DOHH2 (cell line): Measurements from ENCODE around the gene ENTPD1.
"Not testable (repeated sequence)": the region's sequence is repeated elsewhere in the genome, so short reads cannot be mapped to it uniquely, and the experiment has no call there.

Source experiments
- H3F3A ChIP-seq: fragments of 200-600 bp; sonication (generic), shearing (Covaris generic); 2 replicates; pipeline ENCODE4 v1.6.0; 2016; ENCODE audit warnings: antibody characterized with exemption, mild to moderate bottlenecking; ENCODE audit not compliant: control insufficient read depth, insufficient read depth
- H3K27ac ChIP-seq: fragments of 200-600 bp; sonication (generic); 2 replicates; pipeline ENCODE4 v1.5.1; 2014; ENCODE audit warnings: low read depth, mild to moderate bottlenecking, low read length, moderate library complexity
- H3K27me3 ChIP-seq: fragments of 200-600 bp; sonication (generic); 2 replicates; pipeline ENCODE4 v1.6.1; 2014; ENCODE audit warnings: mild to moderate bottlenecking, low read length, mixed read lengths; ENCODE audit not compliant: control insufficient read depth
- H3K36me3 ChIP-seq: fragments of 200-600 bp; sonication (generic); 2 replicates; pipeline ENCODE4 v1.6.1; 2014; ENCODE audit warnings: mild to moderate bottlenecking, low read length, moderate library complexity, mixed read lengths; ENCODE audit not compliant: control insufficient read depth
- H3K4me1 ChIP-seq: fragments of 200-600 bp; sonication (generic); 2 replicates; pipeline ENCODE4 v1.6.1; 2014; ENCODE audit warnings: mild to moderate bottlenecking, low read length, mixed read lengths; ENCODE audit not compliant: control insufficient read depth
- H3K4me2 ChIP-seq: fragments of 200-600 bp; sonication (generic); 2 replicates; pipeline ENCODE4 v1.6.0; 2014; ENCODE audit warnings: mild to moderate bottlenecking, low read length, moderate library complexity
- H3K4me3 ChIP-seq: fragments of 200-600 bp; sonication (generic); 2 replicates; pipeline ENCODE4 v1.5.1; 2014; ENCODE audit warnings: mild to moderate bottlenecking, low read length, mixed read lengths
- H3K79me2 ChIP-seq: fragments of 200-600 bp; sonication (generic); 2 replicates; pipeline ENCODE4 v1.6.1; 2014; ENCODE audit warnings: mild to moderate bottlenecking, low read length, mixed read lengths; ENCODE audit not compliant: control insufficient read depth
- H3K9me2 ChIP-seq: fragments of 200-600 bp; sonication (generic); replicated peaks from 2 replicates; pipeline ENCODE4 v1.6.1; 2014; ENCODE audit warnings: mild to moderate bottlenecking, low read length, mixed read lengths; ENCODE audit not compliant: control insufficient read depth
- H3K9me3 ChIP-seq: fragments of 200-600 bp; sonication (generic); 2 replicates; pipeline ENCODE4 v1.6.1; 2014; ENCODE audit warnings: antibody characterized with exemption, low read length, mixed read lengths; ENCODE audit not compliant: control insufficient read depth, insufficient read depth
- H4K20me1 ChIP-seq: fragments of 200-600 bp; sonication (generic); 2 replicates; pipeline ENCODE4 v1.6.0; 2014; ENCODE audit warnings: low read depth, mild to moderate bottlenecking, antibody characterized with exemption, low read length, moderate library complexity; ENCODE audit not compliant: control insufficient read depth, insufficient read depth
- EZH2phosphoT487 ChIP-seq: fragments of 200-600 bp; sonication (generic); IDR thresholded peaks from 2 replicates; pipeline ENCODE4 v1.6.1; 2017; ENCODE audit warnings: borderline replicate concordance, mild to moderate bottlenecking, antibody characterized with exemption, low read length, moderate library complexity, mixed read lengths
- TF ChIP-seq, protein P1 (sequence below): fragments of 200-600 bp; sonication (generic); IDR thresholded peaks from one replicate; pipeline ENCODE4 v1.5.1; 2014; ENCODE audit warnings: antibody characterized with exemption, mild to moderate bottlenecking, low read depth, low read length; ENCODE audit not compliant: poor library complexity, severe bottlenecking

Gene ENTPD1

GRCh38 chr10:95728526-95728925, 27.4 kb upstream of the ENTPD1 start:
- Histone ChIP-seq H3K4me1 (peaks cover 25% of the 10 kb centered on the region), H3F3A (peaks cover 5% of the 10 kb centered on the region; the same call in 1 of the 2 replicates), H3K4me2 (no peak overlapping the region), H3K27me3 (no peaks in the 10 kb centered on the region), H3K4me3 (no peak overlapping the region), H4K20me1 (no peaks in the 10 kb centered on the region), H3K9me3 (peaks cover 14% of the 10 kb centered on the region), H3K36me3 (no peaks in the 10 kb centered on the region), H3K79me2 (no peaks in the 10 kb centered on the region), H3K27ac (no peak overlapping the region), H3K9me2 (no peaks in the 10 kb centered on the region)
- TF ChIP-seq EZH2phosphoT487: no peak
- TF ChIP-seq, protein P1, sequence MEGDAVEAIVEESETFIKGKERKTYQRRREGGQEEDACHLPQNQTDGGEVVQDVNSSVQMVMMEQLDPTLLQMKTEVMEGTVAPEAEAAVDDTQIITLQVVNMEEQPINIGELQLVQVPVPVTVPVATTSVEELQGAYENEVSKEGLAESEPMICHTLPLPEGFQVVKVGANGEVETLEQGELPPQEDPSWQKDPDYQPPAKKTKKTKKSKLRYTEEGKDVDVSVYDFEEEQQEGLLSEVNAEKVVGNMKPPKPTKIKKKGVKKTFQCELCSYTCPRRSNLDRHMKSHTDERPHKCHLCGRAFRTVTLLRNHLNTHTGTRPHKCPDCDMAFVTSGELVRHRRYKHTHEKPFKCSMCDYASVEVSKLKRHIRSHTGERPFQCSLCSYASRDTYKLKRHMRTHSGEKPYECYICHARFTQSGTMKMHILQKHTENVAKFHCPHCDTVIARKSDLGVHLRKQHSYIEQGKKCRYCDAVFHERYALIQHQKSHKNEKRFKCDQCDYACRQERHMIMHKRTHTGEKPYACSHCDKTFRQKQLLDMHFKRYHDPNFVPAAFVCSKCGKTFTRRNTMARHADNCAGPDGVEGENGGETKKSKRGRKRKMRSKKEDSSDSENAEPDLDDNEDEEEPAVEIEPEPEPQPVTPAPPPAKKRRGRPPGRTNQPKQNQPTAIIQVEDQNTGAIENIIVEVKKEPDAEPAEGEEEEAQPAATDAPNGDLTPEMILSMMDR: no peak

- Histone ChIP-seq H3K9me2 (no peaks in the 10 kb centered on the region), H3K4me3 (no peak overlapping the region), H3F3A (peaks cover 5% of the 10 kb centered on the region; the same call in 1 of the 2 replicates), H3K4me2 (peak overlapping the region; percentile 40), H3K27me3 (no peaks in the 10 kb centered on the region), H3K4me1 (peaks cover 25% of the 10 kb centered on the region), H3K79me2 (no peaks in the 10 kb centered on the region), H3K36me3 (no peaks in the 10 kb centered on the region), H4K20me1 (no peaks in the 10 kb centered on the region), H3K27ac (peak overlapping the region; percentile 19; the same call in 1 of the 2 replicates), H3K9me3 (peaks cover 20% of the 10 kb centered on the region)
- TF ChIP-seq, protein P1: no peak
- TF ChIP-seq EZH2phosphoT487: no peak
These were observed 26.5 kb upstream of the ENTPD1 start for GRCh38 chr10:95729323-95730055.

- peak overlapping the region; percentile 19; the same call in 1 of the 2 replicates for H3K27ac ChIP-seq
- H3K27me3 ChIP-seq: no peaks in the 10 kb centered on the region
These were observed 25.7 kb upstream of the ENTPD1 start for GRCh38 chr10:95730233-95730632.

GRCh38 chr10:95732907-95733306, 23.1 kb upstream of the ENTPD1 start:
- Histone ChIP-seq H3K9me3 (peaks cover 20% of the 10 kb centered on the region), H3K4me1 (peaks cover 29% of the 10 kb centered on the region)
- H3K4me3 ChIP-seq, H3K4me2 ChIP-seq, H3K79me2 ChIP-seq, H3K9me2 ChIP-seq, H3K27ac ChIP-seq, H3K27me3 ChIP-seq, H4K20me1 ChIP-seq, H3F3A ChIP-seq, H3K36me3 ChIP-seq: not testable (repeated sequence)

More at GRCh38 chr10:95730233-95730632, 25.7 kb upstream of the ENTPD1 start:
- TF ChIP-seq EZH2phosphoT487: no peak
- TF ChIP-seq, protein P1: no peak
- H3F3A ChIP-seq: peaks cover 5% of the 10 kb centered on the region; the same call in 1 of the 2 replicates
- H3K9me3 ChIP-seq: peaks cover 20% of the 10 kb centered on the region
- H3K79me2 ChIP-seq: no peaks in the 10 kb centered on the region
- H3K4me2 ChIP-seq: peak overlapping the region; percentile 40
- H3K9me2 ChIP-seq: no peaks in the 10 kb centered on the region
- no peaks in the 10 kb centered on the region for H4K20me1 ChIP-seq
- peaks cover 25% of the 10 kb centered on the region for H3K4me1 ChIP-seq
- no peaks in the 10 kb centered on the region for H3K36me3 ChIP-seq
- peak overlapping the region; percentile 2; the same call in 1 of the 2 replicates for H3K4me3 ChIP-seq
